Heart right ventricle (tissue), 16 donors: ENCODE measurements around the gene BCHE. TPM values are rescaled to one million over a fixed set of nuclear protein-coding genes. Genes with fewer than 3 reads are reported as not detected.

Experiments
- ATAC-seq, 8 donors: fragments of 200-7000 bp; cut with Tn5 transposase; one replicate each; pipeline ENCODE4 v1.9.1; 2020; ENCODE audit warnings: mild to moderate bottlenecking in 8 of 8, moderate library complexity in 8 of 8, moderate number of reproducible peaks in 1 of 8
- DNase-seq, 2 donors: peaks; one replicate each; pipeline ENCODE4 v3.0.0-alpha.2; 2020
- H3K27ac ChIP-seq, 10 donors: fragments of 200-600 bp; sonication (generic) in 2 of 10; one replicate each; pipeline versions ENCODE4 v1.5.0 to v1.8.0; 2020 to 2022; ENCODE audit warnings: mild to moderate bottlenecking in 3 of 10
- H3K27me3 ChIP-seq, 7 donors: fragments of 200-600 bp; one replicate each; pipeline ENCODE4 v1.8.0; 2021 to 2022; ENCODE audit warnings: mild to moderate bottlenecking in 2 of 7
- H3K36me3 ChIP-seq, 9 donors: fragments of 200-600 bp; sonication (generic) in 1 of 9; one replicate each; pipeline versions ENCODE4 v1.5.0 to v1.8.0; 2020 to 2022; ENCODE audit warnings: mild to moderate bottlenecking in 2 of 9
- H3K4me1 ChIP-seq, 9 donors: fragments of 200-600 bp; sonication (generic) in 1 of 9; one replicate each; pipeline versions ENCODE4 v1.5.0 to v1.8.0; 2020 to 2022; ENCODE audit warnings: mild to moderate bottlenecking in 4 of 9
- H3K4me3 ChIP-seq, 10 donors: fragments of 200-600 bp; sonication (generic) in 2 of 10; one replicate each; pipeline versions ENCODE4 v1.5.0 to v1.8.0; 2020 to 2022; ENCODE audit warnings: mild to moderate bottlenecking in 7 of 10, moderate library complexity in 2 of 10
- H3K9me3 ChIP-seq, 11 donors: fragments of 200-600 bp in 10 of 11; sonication (generic) in 2 of 11; one replicate each; pipeline versions ENCODE4 v1.5.0 to v1.8.0; 2013 to 2022; ENCODE audit warnings: mild to moderate bottlenecking in 2 of 11, control low read depth in 1 of 11, moderate library complexity in 1 of 11
- WGBS, 2 donors: extraction: QIAGEN DNeasy Blood & Tissue Kit; methylation state at CpG; one replicate each; pipeline ENCODE4 v1.1.7; 2013; ENCODE audit warnings: inconsistent platforms in 1 of 2; 5-methylcytosine and 5-hydroxymethylcytosine counted together
- intact Hi-C, 10 donors: fragments of 100-400 bp; cut with DNase I; formaldehyde crosslinking; loops; one replicate each; pipeline versions ENCODE4 v1.11.1 to v1.14.2; 2022
- polyA plus RNA-seq, 2 donors: library from polyadenylated mRNA; stranded (reverse); fragments of 200-250 nt; gene quantifications; one replicate each; pipeline ENCODE4 v1.2.3, GENCODE V29; 2013
- total RNA-seq, 10 donors: library from RNA; stranded (reverse); fragmentation: NEBNext Ultra II Directional in 3 of 10; extraction: Animal tissue kit (Norgen Biotek cat#: 25700) in 3 of 10; gene quantifications; one replicate each; pipeline versions ENCODE4 v1.2.1 to v1.2.4, GENCODE V29; 2021 to 2023
- TF ChIP-seq, protein P1 (sequence below), 9 donors: fragments of 200-600 bp; sonication (generic) in 2 of 9; IDR thresholded peaks; one replicate each; pipeline versions ENCODE4 v1.5.0 to v1.8.0; 2021 to 2022; ENCODE audit warnings: antibody characterized with exemption in 9 of 9, mild to moderate bottlenecking in 5 of 9, moderate library complexity in 1 of 9
- donor health status: Arrhythmogenic right ventricular cardiomyopathy.
- donor health status: ischemic (EF 13 %, LVEDD 7.1; RV severe dilation, severe dysfunction).
- donor health status: healthy with polysubstance abuse.
- donor health status: DM: no; HTN: yes; CAD: no.
- donor health status: DM: no; HTN: no; CAD: no.
- donor health status: ischemic (EF 25% LVEDD 6.9; RV normal size, moderate dysfunction).
- donor health status: ischemic (EF 25% LVEDD 5.7; RV mildly dilated, moderate dysfunction).
- donor health status: healthy.
- donor health status: DM: yes; HTN: yes; CAD: no.
- donor health status: Ischemic cardiomyopathy.
- donor health status: ischemic (EF 35%, LVEDD 5.7; RV mildly dilated, moderate dysfunction).
- donor health status: nonischemic (EF 11% LVEDD 7.7; RV severe dilation, severe dysfunction).
- donor health status: DM: yes; HTN: yes; CAD: no.
- donor health status: PGD.
- donor health status: ischemic (EF 29% LVEDD 5.4; RV normal size, mild dysfunction).
- donor health status: nonischemic (EF 23%, LVEDD 6.1; RV moderate dilation, normal function).

BCHE gene
- total and polyA plus RNA-seq, 12 donors = 0.62 to 8.4 (median 1.9) TPM

DNA sequence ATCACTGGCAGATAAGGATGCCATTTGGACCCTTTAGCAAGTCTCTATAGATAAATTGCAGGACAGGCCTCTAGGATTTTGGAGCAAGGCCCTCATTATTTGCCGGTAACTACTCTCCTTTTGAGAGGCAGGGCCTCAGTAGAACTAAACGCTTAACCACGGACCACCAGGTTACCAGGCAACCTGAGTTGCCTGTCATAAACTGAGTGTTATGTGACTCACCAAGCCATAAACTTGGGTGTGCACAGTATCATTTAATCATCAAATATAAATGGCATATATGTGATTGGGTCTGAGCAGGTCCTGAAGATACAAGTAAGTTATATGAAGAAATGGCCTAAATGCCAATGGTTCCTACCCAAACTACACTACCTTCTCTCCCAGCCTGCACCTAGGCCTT, 93.2 kb downstream of the BCHE start:
- Histone ChIP-seq H3K4me1 (no peaks in the 10 kb centered on the region), H3K27me3 (no peaks in the 10 kb centered on the region), H3K4me3 (no peak overlapping the region), H3K27ac (no peak overlapping the region), H3K9me3 (peaks cover 0 to 18% (median 0%) of the 10 kb centered on the region in 11 donors), H3K36me3 (no peaks in the 10 kb centered on the region)
- TF ChIP-seq, protein P1, sequence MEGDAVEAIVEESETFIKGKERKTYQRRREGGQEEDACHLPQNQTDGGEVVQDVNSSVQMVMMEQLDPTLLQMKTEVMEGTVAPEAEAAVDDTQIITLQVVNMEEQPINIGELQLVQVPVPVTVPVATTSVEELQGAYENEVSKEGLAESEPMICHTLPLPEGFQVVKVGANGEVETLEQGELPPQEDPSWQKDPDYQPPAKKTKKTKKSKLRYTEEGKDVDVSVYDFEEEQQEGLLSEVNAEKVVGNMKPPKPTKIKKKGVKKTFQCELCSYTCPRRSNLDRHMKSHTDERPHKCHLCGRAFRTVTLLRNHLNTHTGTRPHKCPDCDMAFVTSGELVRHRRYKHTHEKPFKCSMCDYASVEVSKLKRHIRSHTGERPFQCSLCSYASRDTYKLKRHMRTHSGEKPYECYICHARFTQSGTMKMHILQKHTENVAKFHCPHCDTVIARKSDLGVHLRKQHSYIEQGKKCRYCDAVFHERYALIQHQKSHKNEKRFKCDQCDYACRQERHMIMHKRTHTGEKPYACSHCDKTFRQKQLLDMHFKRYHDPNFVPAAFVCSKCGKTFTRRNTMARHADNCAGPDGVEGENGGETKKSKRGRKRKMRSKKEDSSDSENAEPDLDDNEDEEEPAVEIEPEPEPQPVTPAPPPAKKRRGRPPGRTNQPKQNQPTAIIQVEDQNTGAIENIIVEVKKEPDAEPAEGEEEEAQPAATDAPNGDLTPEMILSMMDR (IDR thresholded peaks at IDR 0.05) = no peak
- DNase-seq = no peak
- WGBS, 2 donors = 69 to 85% methylated on average over 3 of the region's 3 CpGs
- intact Hi-C loops = no loop called here
- ATAC-seq = no peak

DNA sequence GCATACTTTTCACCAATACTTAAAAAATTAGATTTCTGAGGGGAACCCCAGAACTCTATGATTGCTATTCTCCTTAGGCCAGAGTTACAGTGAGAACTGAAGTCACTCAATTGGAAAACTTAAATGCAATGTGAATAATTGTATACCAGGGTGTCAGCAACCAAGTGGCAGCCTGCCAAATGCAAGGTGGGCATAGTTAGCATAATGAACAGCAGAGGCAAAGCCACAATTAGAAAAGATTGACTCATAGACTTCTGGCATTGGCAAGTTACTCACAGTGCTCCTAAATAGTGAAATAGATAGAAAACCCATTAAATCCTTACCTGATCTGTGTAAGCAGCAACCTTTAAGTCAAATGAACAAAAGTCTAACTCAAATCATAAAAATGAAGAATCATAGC, 94.9 kb downstream of the BCHE start:
- Histone ChIP-seq H3K27ac (no peak overlapping the region), H3K4me3 (no peak overlapping the region), H3K27me3 (no peaks in the 10 kb centered on the region), H3K4me1 (no peaks in the 10 kb centered on the region), H3K9me3 (peaks cover 0 to 27% (median 0%) of the 10 kb centered on the region in 11 donors), H3K36me3 (no peaks in the 10 kb centered on the region)
- intact Hi-C loops = no loop called here
- TF ChIP-seq, protein P1 (IDR thresholded peaks at IDR 0.05) = no peak
- no peak for DNase-seq
- no peak for ATAC-seq

DNA sequence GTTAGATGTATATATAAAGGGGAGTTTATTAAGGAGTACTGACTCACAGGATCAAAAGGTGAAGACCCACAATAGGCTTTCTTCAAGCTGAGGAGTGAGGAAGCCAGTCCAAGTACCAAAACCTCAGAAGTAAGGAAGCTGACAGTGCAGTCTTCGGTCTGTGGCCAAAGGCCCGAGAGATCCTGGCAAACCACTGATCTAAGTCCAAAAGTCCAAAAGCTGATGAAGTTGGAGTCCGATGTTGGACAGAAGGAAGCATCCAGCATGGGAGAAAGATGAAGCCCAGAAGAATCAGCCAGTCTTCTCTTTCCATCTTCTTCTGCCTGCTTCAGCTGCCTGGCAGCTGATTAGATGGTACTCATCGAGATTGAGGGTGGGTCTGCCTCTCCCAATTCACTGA, 107.5 kb downstream of the BCHE start:
- Histone ChIP-seq H3K9me3 (no peaks in the 10 kb centered on the region), H3K27me3 (no peaks in the 10 kb centered on the region), H3K36me3 (no peaks in the 10 kb centered on the region), H3K4me1 (no peaks in the 10 kb centered on the region), H3K27ac (no peak overlapping the region), H3K4me3 (no peak overlapping the region)
- DNase-seq (no peak), ATAC-seq (no peak)
- TF ChIP-seq, protein P1 (IDR thresholded peaks at IDR 0.05) = no peak
- WGBS, 2 donors = 63 to 82% methylated on average over 4 of the region's 4 CpGs
- intact Hi-C loops = loop anchor here in 1 of 10 donors (1.0 kb wide), 1 partner anchor 120 kb away; no protein-coding TSS in a partner anchor

DNA sequence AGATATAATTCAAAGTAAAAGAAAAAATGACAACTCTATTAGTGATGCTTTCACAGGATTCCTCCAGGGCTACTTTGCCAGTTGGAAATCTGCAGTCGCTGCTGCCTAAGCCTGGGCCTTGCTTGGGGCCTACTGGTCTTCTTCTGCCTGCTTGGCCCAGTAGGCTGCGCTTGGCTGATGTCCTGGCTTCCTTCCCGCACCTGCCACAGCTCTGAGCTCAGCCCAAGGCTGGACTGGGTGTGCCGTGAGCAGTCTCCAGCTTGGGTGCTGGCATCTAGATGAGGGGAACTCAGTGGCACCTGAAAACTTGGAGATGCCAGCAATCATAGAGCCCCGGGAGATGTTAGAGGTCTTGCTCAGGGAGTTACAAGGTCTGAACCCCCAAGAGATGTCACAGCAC, 108.3 kb downstream of the BCHE start:
- ATAC-seq = no peak
- H3K4me3 ChIP-seq = no peak overlapping the region
- H3K27ac ChIP-seq = no peak overlapping the region
- no peaks in the 10 kb centered on the region for H3K36me3 ChIP-seq
- 84 to 86% methylated on average over 5 of the region's 5 CpGs for WGBS, 2 donors
- no peaks in the 10 kb centered on the region for H3K9me3 ChIP-seq
- TF ChIP-seq, protein P1 (IDR thresholded peaks at IDR 0.05) = no peak
- H3K4me1 ChIP-seq = no peaks in the 10 kb centered on the region
- H3K27me3 ChIP-seq = no peaks in the 10 kb centered on the region
- no peak for DNase-seq
- intact Hi-C loops = loop anchor here in 1 of 10 donors (1.0 kb wide), 1 partner anchor 120 kb away; no protein-coding TSS in a partner anchor
